ENCODE data around the gene SRGAP3.

The SRGAP3 gene

DNA sequence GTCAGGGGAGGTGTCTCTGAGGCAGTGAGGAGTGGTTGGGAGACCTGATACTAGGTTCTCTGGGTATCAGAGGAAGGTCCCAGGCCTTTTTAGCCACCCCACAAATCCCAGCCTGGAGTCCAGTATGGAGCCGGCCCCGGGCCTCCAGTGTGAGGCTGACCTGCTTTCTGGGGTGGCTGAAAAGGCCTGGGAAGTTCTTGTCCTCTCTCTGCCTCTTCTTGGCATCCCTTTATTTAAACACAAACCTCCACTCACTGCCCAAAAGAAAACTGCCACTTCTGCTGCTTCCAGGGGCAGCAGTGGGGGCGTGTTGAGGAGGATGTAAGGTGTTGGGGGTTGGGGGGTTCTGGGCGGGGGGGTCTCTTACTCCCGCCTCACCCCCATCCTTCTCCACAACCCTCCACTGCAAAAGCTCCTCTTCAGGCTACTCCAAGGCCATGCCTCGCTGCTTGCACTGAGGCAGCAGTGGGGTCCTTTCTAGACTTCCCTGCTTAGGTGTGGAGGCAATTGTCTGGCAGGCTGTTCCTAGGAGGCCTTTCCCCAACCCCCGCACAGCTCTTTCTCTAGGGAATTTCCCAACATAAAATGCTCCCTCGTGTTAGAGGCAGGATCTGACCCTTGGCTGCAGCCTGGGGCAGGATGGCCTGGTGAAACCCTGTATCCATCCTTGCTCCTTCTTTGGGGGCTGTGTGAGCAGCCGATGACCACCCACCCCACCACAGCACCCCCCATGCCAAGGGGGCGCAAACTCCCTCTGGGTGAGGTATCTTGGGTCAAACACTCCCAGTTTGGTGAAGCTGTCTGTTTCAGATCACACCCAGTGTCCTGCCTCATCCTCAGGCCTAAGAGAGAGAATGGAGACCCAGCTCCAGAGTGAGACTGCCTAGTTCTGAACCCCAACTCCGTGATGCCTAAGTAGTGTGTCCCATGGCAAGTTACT is 274.1 kb downstream of the SRGAP3 start:
- no peak for ATAC-seq (replicated peaks; ENCODE audit: extremely low read depth, poor library complexity, severe bottlenecking)
- no peaks in the 10 kb centered on the region for H3K9me3 Mint-ChIP-seq
- H3K27me3 Mint-ChIP-seq = peaks cover 21% of the 10 kb centered on the region
- DNase-seq (ENCODE audit: low spot score in 2 of 2) = no peak
- no peaks in the 10 kb centered on the region for H3K36me3 Mint-ChIP-seq (ENCODE audit: insufficient read depth)
- H3K4me3 Mint-ChIP-seq = no peak overlapping the region
- no peaks in the 10 kb centered on the region for H3K4me1 Mint-ChIP-seq
- H3K27ac Mint-ChIP-seq (ENCODE audit: low read depth) = no peak overlapping the region

GRCh38 chr3:8974458-8974857 is 275.0 kb downstream of the SRGAP3 start:
- Mint-ChIP-seq H3K4me3 (no peak overlapping the region), H3K4me1 (no peaks in the 10 kb centered on the region), H3K36me3 (ENCODE audit: insufficient read depth) (no peaks in the 10 kb centered on the region), H3K9me3 (no peaks in the 10 kb centered on the region), H3K27ac (ENCODE audit: low read depth) (no peak overlapping the region), H3K27me3 (peaks cover 12% of the 10 kb centered on the region)
- ATAC-seq (replicated peaks; ENCODE audit: extremely low read depth, poor library complexity, severe bottlenecking) = no peak
- DNase-seq (ENCODE audit: low spot score in 2 of 2) = no peak

- no peak overlapping the region for H3K4me3 Mint-ChIP-seq
Measured at GRCh38 chr3:8972639-8973038, 276.8 kb downstream of the SRGAP3 start.

DNA sequence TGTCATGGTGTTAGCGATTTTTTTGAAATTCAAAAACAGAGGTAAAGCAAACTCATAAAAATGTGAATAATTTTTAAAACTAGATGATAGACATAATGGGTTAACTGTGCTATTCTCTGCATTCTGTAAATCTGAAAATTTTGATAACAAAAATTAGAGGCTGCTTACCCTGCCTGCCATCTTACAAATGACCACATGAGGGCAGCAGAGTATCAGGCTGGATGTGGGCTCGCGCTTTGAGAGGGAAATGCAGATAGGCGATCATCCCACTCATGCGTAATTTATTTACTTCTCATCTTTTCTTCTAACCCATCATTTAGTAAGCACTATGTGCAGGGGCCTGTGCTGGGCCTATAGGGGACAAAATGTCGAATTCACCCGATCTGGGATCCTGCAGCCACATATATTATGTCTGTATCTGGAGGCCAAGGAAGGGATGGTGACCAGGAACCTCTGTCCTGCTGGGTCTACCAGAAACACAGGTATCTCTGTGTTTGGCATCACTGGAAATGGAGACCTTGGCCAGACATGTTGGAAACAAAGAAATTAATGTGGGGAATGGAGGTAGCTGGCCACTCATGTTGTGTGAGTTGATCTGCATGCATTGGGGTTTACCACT is 278.4 kb downstream of the SRGAP3 start:
- Mint-ChIP-seq H3K4me1 (no peaks in the 10 kb centered on the region), H3K4me3 (no peak overlapping the region), H3K27ac (ENCODE audit: low read depth) (no peak overlapping the region), H3K36me3 (ENCODE audit: insufficient read depth) (no peaks in the 10 kb centered on the region), H3K9me3 (no peaks in the 10 kb centered on the region), H3K27me3 (peaks cover 24% of the 10 kb centered on the region)
- peak; percentile 61 to 64 for DNase-seq (ENCODE audit: low spot score in 2 of 2)
- ATAC-seq (replicated peaks; ENCODE audit: extremely low read depth, poor library complexity, severe bottlenecking) = peak; percentile 46

More at GRCh38 chr3:8972639-8973038, 276.8 kb downstream of the SRGAP3 start:
- Mint-ChIP-seq H3K27ac (ENCODE audit: low read depth) (no peak overlapping the region), H3K9me3 (no peaks in the 10 kb centered on the region), H3K36me3 (ENCODE audit: insufficient read depth) (no peaks in the 10 kb centered on the region), H3K4me1 (no peaks in the 10 kb centered on the region), H3K27me3 (peaks cover 22% of the 10 kb centered on the region)
- no peak for ATAC-seq (replicated peaks; ENCODE audit: extremely low read depth, poor library complexity, severe bottlenecking)
- no peak for DNase-seq (ENCODE audit: low spot score in 2 of 2)

DNA sequence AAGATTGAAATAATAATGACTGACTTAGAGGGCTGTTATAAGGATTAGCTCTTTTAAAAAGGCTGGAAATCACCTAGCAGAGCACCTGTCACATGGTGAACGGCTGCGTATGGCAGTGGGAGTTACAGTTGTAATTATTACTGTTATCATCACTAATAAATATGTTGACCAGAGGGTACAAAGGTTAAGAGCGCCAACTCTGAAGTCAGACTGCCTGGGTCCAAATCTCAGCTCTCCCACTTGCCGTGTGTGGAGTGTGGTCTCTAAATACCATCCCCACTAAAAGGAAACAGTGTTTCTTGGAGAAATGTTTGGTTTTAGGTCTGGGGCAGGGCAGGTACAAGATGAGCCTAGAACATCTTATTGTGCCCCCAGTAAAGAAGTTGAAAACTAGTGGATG is 280.2 kb downstream of the SRGAP3 start:
- ATAC-seq (replicated peaks; ENCODE audit: extremely low read depth, poor library complexity, severe bottlenecking) = no peak

DNA sequence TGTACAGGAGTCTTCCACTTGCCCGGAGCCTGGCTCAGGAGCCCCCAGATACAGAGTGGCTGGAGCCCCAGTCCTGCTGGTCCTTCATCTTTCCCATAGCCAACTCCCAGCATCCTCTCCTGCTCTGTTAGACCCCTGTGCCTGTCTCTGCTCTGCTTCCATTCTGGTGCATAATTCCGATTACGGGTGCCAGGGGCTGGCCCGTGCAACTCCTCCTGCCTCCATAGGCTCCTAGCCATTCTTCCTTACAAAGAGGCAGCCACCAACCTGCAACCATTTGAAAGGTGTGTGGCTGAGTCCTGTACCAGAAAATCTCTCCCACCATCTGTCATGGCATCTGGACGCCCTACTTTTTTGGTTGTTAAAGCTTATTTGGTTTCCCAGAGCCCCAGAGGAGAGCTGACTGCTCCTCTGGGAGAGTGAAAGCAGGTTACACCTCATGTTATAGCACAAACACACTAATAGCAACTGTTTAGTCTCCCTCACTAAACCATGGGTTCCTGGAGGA is 281.0 kb downstream of the SRGAP3 start:
- DNase-seq (ENCODE audit: low spot score in 2 of 2) = no peak
- H3K4me1 Mint-ChIP-seq = peaks cover 8% of the 10 kb centered on the region
- no peak for ATAC-seq (replicated peaks; ENCODE audit: extremely low read depth, poor library complexity, severe bottlenecking)
- no peaks in the 10 kb centered on the region for H3K9me3 Mint-ChIP-seq
- peaks cover 23% of the 10 kb centered on the region for H3K27me3 Mint-ChIP-seq
- peaks cover 8% of the 10 kb centered on the region for H3K36me3 Mint-ChIP-seq (ENCODE audit: insufficient read depth)
- H3K27ac Mint-ChIP-seq (ENCODE audit: low read depth) = no peak overlapping the region
- H3K4me3 Mint-ChIP-seq = no peak overlapping the region

More for the DNA sequence above, 280.2 kb downstream of the SRGAP3 start:
- H3K9me3 Mint-ChIP-seq = no peaks in the 10 kb centered on the region
- no peak overlapping the region for H3K4me3 Mint-ChIP-seq
- H3K27ac Mint-ChIP-seq (ENCODE audit: low read depth) = no peak overlapping the region
- H3K27me3 Mint-ChIP-seq = peaks cover 24% of the 10 kb centered on the region
- H3K4me1 Mint-ChIP-seq = peaks cover 1% of the 10 kb centered on the region
- no peak for DNase-seq (ENCODE audit: low spot score in 2 of 2)
- H3K36me3 Mint-ChIP-seq (ENCODE audit: insufficient read depth) = peaks cover under 1% of the 10 kb centered on the region

DNA sequence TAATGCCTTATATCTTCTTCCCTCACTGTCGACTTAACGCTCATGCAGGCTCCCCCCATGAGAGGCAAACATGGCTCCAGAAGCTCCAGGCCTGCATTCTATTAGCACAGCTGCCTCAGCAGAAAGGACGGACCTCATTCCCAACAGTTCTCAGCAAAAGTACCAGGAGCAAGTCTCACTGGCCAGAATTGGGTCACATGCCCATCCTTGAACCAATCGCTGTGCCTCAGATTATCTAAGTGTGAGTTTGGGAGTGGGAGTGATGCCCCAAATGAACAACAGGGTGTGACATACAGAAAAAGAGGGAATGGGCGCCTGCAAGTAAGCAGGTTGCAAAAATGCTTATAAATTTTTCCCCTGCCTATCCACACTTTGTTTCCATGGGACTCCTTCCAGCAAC is 281.9 kb downstream of the SRGAP3 start:
- ATAC-seq (replicated peaks; ENCODE audit: extremely low read depth, poor library complexity, severe bottlenecking) = no peak
- Mint-ChIP-seq H3K4me3 (no peak overlapping the region), H3K27me3 (peaks cover 15% of the 10 kb centered on the region), H3K36me3 (ENCODE audit: insufficient read depth) (peaks cover 17% of the 10 kb centered on the region), H3K9me3 (no peaks in the 10 kb centered on the region), H3K4me1 (peaks cover 16% of the 10 kb centered on the region), H3K27ac (ENCODE audit: low read depth) (no peak overlapping the region)
- DNase-seq (ENCODE audit: low spot score in 2 of 2) = no peak

- DNase-seq (ENCODE audit: low spot score in 2 of 2) (no peak), ATAC-seq (replicated peaks; ENCODE audit: extremely low read depth, poor library complexity, severe bottlenecking) (no peak)
- no peak overlapping the region for H3K4me3 Mint-ChIP-seq
- peaks cover 18% of the 10 kb centered on the region for H3K36me3 Mint-ChIP-seq (ENCODE audit: insufficient read depth)
- peaks cover 23% of the 10 kb centered on the region for H3K4me1 Mint-ChIP-seq
- no peaks in the 10 kb centered on the region for H3K9me3 Mint-ChIP-seq
- no peak overlapping the region for H3K27ac Mint-ChIP-seq (ENCODE audit: low read depth)
- H3K27me3 Mint-ChIP-seq = peaks cover 15% of the 10 kb centered on the region
Measured at GRCh38 chr3:8966820-8967348, 282.6 kb downstream of the SRGAP3 start.

- ATAC-seq (replicated peaks; ENCODE audit: extremely low read depth, poor library complexity, severe bottlenecking) (no peak), DNase-seq (ENCODE audit: low spot score in 2 of 2) (no peak)
- Mint-ChIP-seq H3K4me3 (no peak overlapping the region), H3K27me3 (peaks cover 15% of the 10 kb centered on the region), H3K4me1 (peaks cover 24% of the 10 kb centered on the region), H3K36me3 (ENCODE audit: insufficient read depth) (peaks cover 18% of the 10 kb centered on the region), H3K27ac (ENCODE audit: low read depth) (no peak overlapping the region), H3K9me3 (no peaks in the 10 kb centered on the region)
Measured at GRCh38 chr3:8966150-8966819, 283.2 kb downstream of the SRGAP3 start.

- Mint-ChIP-seq H3K4me1 (peaks cover 24% of the 10 kb centered on the region), H3K36me3 (ENCODE audit: insufficient read depth) (peaks cover 18% of the 10 kb centered on the region), H3K4me3 (peak overlapping the region; percentile 97), H3K27me3 (peaks cover 15% of the 10 kb centered on the region), H3K27ac (ENCODE audit: low read depth) (peak overlapping the region; percentile 99), H3K9me3 (no peaks in the 10 kb centered on the region)
- DNase-seq (ENCODE audit: low spot score in 2 of 2) (no peak), ATAC-seq (replicated peaks; ENCODE audit: extremely low read depth, poor library complexity, severe bottlenecking) (no peak)
Measured at GRCh38 chr3:8964436-8965370, 284.7 kb downstream of the SRGAP3 start.

DNA sequence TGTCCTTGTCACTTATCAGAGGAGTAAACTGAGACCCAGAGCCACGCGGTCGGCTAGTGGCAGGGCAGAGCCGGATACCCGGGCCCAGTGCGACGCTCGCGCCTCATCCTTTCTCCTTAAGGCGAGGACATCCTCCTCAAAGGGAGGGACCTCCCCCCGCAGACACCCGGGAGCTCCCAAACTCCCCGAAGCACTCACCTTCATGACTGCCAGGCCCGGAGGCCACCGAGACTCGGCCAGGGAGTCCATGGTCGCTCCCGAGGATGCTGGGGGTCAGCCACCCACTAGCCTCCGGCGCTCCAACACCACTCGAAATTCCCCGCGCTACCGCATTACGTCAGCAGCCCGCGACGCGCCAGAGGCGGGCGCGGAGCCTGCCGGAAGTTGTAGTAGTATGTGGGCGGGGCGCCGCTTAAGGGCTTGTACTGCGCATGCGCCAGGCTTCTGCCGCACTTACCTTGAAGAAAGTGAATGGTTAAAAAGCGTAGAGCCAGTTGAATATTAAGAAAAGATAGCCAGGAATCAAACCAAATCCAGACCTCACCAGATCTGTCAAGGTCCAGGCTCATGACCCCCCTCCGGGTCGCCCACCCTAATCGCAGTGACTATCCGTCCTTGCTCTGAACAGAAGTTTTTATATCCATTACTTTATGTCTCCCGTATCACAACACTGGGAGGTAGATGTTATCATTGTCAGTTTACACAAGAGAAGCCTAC is 286.2 kb downstream of the SRGAP3 start, which contains the start of gene RAD18:
RAD18 (minus strand) TSS at position 336 of the 717 bp plus-strand sequence; CDS start at position 249, 87 bp downstream.
- Mint-ChIP-seq H3K27ac (ENCODE audit: low read depth) (peak within 1 kb of the TSS; percentile 99), H3K36me3 (ENCODE audit: insufficient read depth) (peaks cover 20% of the 10 kb centered on the region), H3K4me1 (peaks cover 24% of the 10 kb centered on the region), H3K27me3 (peaks cover 9% of the 10 kb centered on the region), H3K4me3 (peak within 1 kb of the TSS; percentile 97), H3K9me3 (no peaks in the 10 kb centered on the region)
- DNase-seq (ENCODE audit: low spot score in 2 of 2) = peak; percentile 86 to 88
- ATAC-seq (replicated peaks; ENCODE audit: extremely low read depth, poor library complexity, severe bottlenecking) = peak; percentile 90

Data from central memory CD8-positive, alpha-beta T cell (primary cell).